GM23338 (cell line): ENCODE results near the gene ROBO1. TPM values are rescaled to one million over a fixed set of nuclear protein-coding genes. Genes with fewer than 3 reads are reported as not detected.

Experiments used
- ATAC-seq: fragments of 200-7000 bp; cut with Tn5 transposase; 3 replicates; pipeline ENCODE4 v1.9.1; 2020
- DNase-seq: peaks from one replicate; pipeline ENCODE4 v3.0.0-alpha.2; 2015; ENCODE audit warnings: low spot score
- H2AFZ ChIP-seq: fragments of 200-600 bp; sonication (generic); 2 replicates; pipeline ENCODE4 v1.8.0; 2016; ENCODE audit warnings: antibody characterized with exemption, mild to moderate bottlenecking, moderate library complexity
- H3F3A ChIP-seq: fragments of 200-600 bp; sonication (generic); replicated peaks from 2 replicates; pipeline ENCODE4 v1.8.0; 2017; ENCODE audit warnings: antibody characterized with exemption, mixed run types, low read depth
- H3K27ac ChIP-seq: fragments of 200-600 bp; sonication (generic); 2 replicates; pipeline ENCODE4 v1.6.1; 2016; ENCODE audit warnings: low read depth
- H3K27me3 ChIP-seq: fragments of 200-600 bp; sonication (generic); 2 replicates; pipeline ENCODE4 v1.8.0; 2016; ENCODE audit warnings: mild to moderate bottlenecking, mixed run types, moderate library complexity; ENCODE audit not compliant: insufficient read depth
- H3K36me3 ChIP-seq: fragments of 200-600 bp; sonication (generic); 2 replicates; pipeline ENCODE4 v1.8.0; 2016; ENCODE audit warnings: mild to moderate bottlenecking; ENCODE audit not compliant: insufficient read depth
- H3K4me1 ChIP-seq: fragments of 200-600 bp; sonication (generic); 2 replicates; pipeline ENCODE4 v1.8.0; 2016; ENCODE audit warnings: mild to moderate bottlenecking, moderate library complexity; ENCODE audit not compliant: insufficient read depth
- H3K4me2 ChIP-seq: fragments of 200-600 bp; sonication (generic); 2 replicates; pipeline ENCODE4 v1.7.1; 2017; ENCODE audit warnings: mixed run types
- H3K4me3 ChIP-seq: fragments of 200-600 bp; sonication (generic); 2 replicates; pipeline ENCODE4 v1.6.1; 2016; ENCODE audit warnings: mixed run types
- H3K79me2 ChIP-seq: fragments of 200-600 bp; sonication (generic); replicated peaks from 2 replicates; pipeline ENCODE4 v1.8.0; 2017; ENCODE audit warnings: mild to moderate bottlenecking; ENCODE audit not compliant: insufficient read depth
- H3K9me2 ChIP-seq: fragments of 200-600 bp; sonication (generic); 2 replicates; pipeline ENCODE4 v1.8.0; 2017; ENCODE audit not compliant: insufficient read depth
- H4K20me1 ChIP-seq: fragments of 200-600 bp; sonication (generic); replicated peaks from 2 replicates; pipeline ENCODE4 v1.8.0; 2017; ENCODE audit warnings: mild to moderate bottlenecking; ENCODE audit not compliant: insufficient read depth
- H3K27ac Mint-ChIP-seq: 2 replicates; pipeline ENCODE4 v1.8.0; 2020; ENCODE audit warnings: inconsistent platforms, mild to moderate bottlenecking, moderate library complexity, mixed read lengths
- H3K27me3 Mint-ChIP-seq: 3 replicates; pipeline ENCODE4 v1.8.0; 2022; ENCODE audit warnings: low read depth, mild to moderate bottlenecking, moderate library complexity, mixed read lengths, inconsistent platforms; ENCODE audit not compliant: insufficient read depth, poor library complexity
- H3K36me3 Mint-ChIP-seq: 3 replicates; pipeline ENCODE4 v1.8.0; 2021; ENCODE audit warnings: low read depth, mild to moderate bottlenecking, inconsistent platforms, moderate library complexity, mixed read lengths
- H3K4me1 Mint-ChIP-seq: 3 replicates; pipeline ENCODE4 v1.8.0; 2020; ENCODE audit warnings: mild to moderate bottlenecking, inconsistent platforms, mixed read lengths
- H3K4me3 Mint-ChIP-seq: 3 replicates; pipeline ENCODE4 v1.8.0; 2021; ENCODE audit warnings: moderate library complexity, mild to moderate bottlenecking, inconsistent platforms, mixed read lengths
- H3K9me3 Mint-ChIP-seq: 3 replicates; pipeline ENCODE4 v1.8.0; 2020; ENCODE audit warnings: moderate library complexity, mild to moderate bottlenecking, inconsistent platforms, mixed read lengths
- CREB1 ChIP-seq: fragments of 250-450 bp; sonication (Bioruptor Pico); IDR thresholded peaks from 2 replicates; pipeline ENCODE4 v1.5.0; 2020; ENCODE audit warnings: low read depth, mild to moderate bottlenecking, moderate library complexity
- EZH2 ChIP-seq: fragments of 200-600 bp; sonication (generic); IDR thresholded peaks from one replicate; pipeline ENCODE4 v1.8.0; 2017; ENCODE audit warnings: antibody characterized with exemption, mild to moderate bottlenecking, low read depth; ENCODE audit not compliant: unreplicated experiment
- EZH2phosphoT487 ChIP-seq: fragments of 200-600 bp; sonication (generic); IDR thresholded peaks from one replicate; pipeline ENCODE4 v1.8.1; 2018; ENCODE audit warnings: antibody characterized with exemption; ENCODE audit not compliant: unreplicated experiment
- STAT1 ChIP-seq: IDR thresholded peaks from one replicate; pipeline ENCODE4 v1.6.1; 2016; ENCODE audit warnings: antibody characterized with exemption; ENCODE audit not compliant: unreplicated experiment
- ZNF331 ChIP-seq: fragments of 250-450 bp; sonication (Bioruptor Pico); IDR thresholded peaks from 2 replicates; pipeline ENCODE4 v1.5.0; 2020; ENCODE audit warnings: low read depth, mild to moderate bottlenecking, moderate library complexity
- polyA plus RNA-seq: library from polyadenylated mRNA; unstranded; fragments of >200 nt; fragmentation: Nextera tagmentation; extraction: Ambion mirVana; gene quantifications from 2 replicates; pipeline ENCODE4 v1.2.1, GENCODE V29; 2016
- total RNA-seq: library from RNA; depleted of rRNA; stranded (reverse); fragments of >200 nt; shearing (Covaris generic); gene quantifications from 2 replicates; pipeline ENCODE4 v1.2.3, GENCODE V29; 2014
- TF ChIP-seq, protein P1 (sequence below), 2 experiments: fragments of 200-600 bp in 1 of 2; sonication (generic) in 1 of 2; conservative IDR thresholded peaks; 2 replicates each; pipeline versions ENCODE4 v1.5.1 to v1.6.1; 2016 to 2017; ENCODE audit warnings: antibody characterized with exemption in 2 of 2, low read depth in 2 of 2, mild to moderate bottlenecking in 2 of 2, moderate library complexity in 1 of 2
- TF ChIP-seq, protein P2 (sequence below): fragments of 250-450 bp; sonication (Bioruptor Pico); IDR thresholded peaks from 2 replicates; pipeline ENCODE4 v1.5.0; 2020; ENCODE audit warnings: mild to moderate bottlenecking, moderate library complexity

The ROBO1 gene
- total and polyA plus RNA-seq, 2 experiments from 2014 or later = 19.2 to 78.3 TPM

DNA sequence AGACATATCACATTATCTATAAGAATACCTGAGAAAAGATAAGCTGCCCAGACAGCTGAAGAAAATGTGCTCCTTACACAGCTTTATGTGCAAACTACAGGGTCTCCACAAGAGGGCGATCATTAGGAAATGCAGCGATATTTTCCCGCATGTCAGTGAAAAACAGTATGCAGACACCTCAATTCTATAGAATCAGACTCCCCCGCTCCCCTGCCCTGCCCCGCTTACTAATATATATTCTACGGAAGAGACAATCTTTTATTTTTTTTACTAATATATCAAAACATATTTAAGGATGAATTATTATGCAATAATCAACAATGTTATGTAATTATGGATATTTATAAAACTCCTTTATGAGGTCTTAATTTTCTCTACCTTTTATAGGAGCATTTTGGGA is 681.3 kb downstream of the ROBO1 start:
- Histone ChIP-seq H3K4me3 (no peak overlapping the region), H3K4me1 (peaks cover 26% of the 10 kb centered on the region), H4K20me1 (no peaks in the 10 kb centered on the region), H3K4me2 (no peak overlapping the region), H3K27ac (no peak overlapping the region), H3K36me3 (no peaks in the 10 kb centered on the region), H2AFZ (no peak overlapping the region), H3K79me2 (no peaks in the 10 kb centered on the region), H3F3A (no peaks in the 10 kb centered on the region), H3K9me2 (no peaks in the 10 kb centered on the region), H3K27me3 (no peaks in the 10 kb centered on the region)
- Mint-ChIP-seq H3K9me3 (no peaks in the 10 kb centered on the region), H3K4me1 (peaks cover 31% of the 10 kb centered on the region), H3K27ac (no peak overlapping the region), H3K36me3 (no peaks in the 10 kb centered on the region), H3K4me3 (no peak overlapping the region), H3K27me3 (no peaks in the 10 kb centered on the region)
- TF ChIP-seq ZNF331 (CRISPR knock-in tag) (no peak), STAT1 (no peak), CREB1 (no peak), EZH2phosphoT487 (no peak), EZH2 (no peak)
- TF ChIP-seq, protein P1, sequence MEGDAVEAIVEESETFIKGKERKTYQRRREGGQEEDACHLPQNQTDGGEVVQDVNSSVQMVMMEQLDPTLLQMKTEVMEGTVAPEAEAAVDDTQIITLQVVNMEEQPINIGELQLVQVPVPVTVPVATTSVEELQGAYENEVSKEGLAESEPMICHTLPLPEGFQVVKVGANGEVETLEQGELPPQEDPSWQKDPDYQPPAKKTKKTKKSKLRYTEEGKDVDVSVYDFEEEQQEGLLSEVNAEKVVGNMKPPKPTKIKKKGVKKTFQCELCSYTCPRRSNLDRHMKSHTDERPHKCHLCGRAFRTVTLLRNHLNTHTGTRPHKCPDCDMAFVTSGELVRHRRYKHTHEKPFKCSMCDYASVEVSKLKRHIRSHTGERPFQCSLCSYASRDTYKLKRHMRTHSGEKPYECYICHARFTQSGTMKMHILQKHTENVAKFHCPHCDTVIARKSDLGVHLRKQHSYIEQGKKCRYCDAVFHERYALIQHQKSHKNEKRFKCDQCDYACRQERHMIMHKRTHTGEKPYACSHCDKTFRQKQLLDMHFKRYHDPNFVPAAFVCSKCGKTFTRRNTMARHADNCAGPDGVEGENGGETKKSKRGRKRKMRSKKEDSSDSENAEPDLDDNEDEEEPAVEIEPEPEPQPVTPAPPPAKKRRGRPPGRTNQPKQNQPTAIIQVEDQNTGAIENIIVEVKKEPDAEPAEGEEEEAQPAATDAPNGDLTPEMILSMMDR (conservative IDR thresholded peaks at IDR 0.05; ENCODE audit: low read depth in 2 of 2) = peak; percentile 79 to 84
- TF ChIP-seq, protein P2, sequence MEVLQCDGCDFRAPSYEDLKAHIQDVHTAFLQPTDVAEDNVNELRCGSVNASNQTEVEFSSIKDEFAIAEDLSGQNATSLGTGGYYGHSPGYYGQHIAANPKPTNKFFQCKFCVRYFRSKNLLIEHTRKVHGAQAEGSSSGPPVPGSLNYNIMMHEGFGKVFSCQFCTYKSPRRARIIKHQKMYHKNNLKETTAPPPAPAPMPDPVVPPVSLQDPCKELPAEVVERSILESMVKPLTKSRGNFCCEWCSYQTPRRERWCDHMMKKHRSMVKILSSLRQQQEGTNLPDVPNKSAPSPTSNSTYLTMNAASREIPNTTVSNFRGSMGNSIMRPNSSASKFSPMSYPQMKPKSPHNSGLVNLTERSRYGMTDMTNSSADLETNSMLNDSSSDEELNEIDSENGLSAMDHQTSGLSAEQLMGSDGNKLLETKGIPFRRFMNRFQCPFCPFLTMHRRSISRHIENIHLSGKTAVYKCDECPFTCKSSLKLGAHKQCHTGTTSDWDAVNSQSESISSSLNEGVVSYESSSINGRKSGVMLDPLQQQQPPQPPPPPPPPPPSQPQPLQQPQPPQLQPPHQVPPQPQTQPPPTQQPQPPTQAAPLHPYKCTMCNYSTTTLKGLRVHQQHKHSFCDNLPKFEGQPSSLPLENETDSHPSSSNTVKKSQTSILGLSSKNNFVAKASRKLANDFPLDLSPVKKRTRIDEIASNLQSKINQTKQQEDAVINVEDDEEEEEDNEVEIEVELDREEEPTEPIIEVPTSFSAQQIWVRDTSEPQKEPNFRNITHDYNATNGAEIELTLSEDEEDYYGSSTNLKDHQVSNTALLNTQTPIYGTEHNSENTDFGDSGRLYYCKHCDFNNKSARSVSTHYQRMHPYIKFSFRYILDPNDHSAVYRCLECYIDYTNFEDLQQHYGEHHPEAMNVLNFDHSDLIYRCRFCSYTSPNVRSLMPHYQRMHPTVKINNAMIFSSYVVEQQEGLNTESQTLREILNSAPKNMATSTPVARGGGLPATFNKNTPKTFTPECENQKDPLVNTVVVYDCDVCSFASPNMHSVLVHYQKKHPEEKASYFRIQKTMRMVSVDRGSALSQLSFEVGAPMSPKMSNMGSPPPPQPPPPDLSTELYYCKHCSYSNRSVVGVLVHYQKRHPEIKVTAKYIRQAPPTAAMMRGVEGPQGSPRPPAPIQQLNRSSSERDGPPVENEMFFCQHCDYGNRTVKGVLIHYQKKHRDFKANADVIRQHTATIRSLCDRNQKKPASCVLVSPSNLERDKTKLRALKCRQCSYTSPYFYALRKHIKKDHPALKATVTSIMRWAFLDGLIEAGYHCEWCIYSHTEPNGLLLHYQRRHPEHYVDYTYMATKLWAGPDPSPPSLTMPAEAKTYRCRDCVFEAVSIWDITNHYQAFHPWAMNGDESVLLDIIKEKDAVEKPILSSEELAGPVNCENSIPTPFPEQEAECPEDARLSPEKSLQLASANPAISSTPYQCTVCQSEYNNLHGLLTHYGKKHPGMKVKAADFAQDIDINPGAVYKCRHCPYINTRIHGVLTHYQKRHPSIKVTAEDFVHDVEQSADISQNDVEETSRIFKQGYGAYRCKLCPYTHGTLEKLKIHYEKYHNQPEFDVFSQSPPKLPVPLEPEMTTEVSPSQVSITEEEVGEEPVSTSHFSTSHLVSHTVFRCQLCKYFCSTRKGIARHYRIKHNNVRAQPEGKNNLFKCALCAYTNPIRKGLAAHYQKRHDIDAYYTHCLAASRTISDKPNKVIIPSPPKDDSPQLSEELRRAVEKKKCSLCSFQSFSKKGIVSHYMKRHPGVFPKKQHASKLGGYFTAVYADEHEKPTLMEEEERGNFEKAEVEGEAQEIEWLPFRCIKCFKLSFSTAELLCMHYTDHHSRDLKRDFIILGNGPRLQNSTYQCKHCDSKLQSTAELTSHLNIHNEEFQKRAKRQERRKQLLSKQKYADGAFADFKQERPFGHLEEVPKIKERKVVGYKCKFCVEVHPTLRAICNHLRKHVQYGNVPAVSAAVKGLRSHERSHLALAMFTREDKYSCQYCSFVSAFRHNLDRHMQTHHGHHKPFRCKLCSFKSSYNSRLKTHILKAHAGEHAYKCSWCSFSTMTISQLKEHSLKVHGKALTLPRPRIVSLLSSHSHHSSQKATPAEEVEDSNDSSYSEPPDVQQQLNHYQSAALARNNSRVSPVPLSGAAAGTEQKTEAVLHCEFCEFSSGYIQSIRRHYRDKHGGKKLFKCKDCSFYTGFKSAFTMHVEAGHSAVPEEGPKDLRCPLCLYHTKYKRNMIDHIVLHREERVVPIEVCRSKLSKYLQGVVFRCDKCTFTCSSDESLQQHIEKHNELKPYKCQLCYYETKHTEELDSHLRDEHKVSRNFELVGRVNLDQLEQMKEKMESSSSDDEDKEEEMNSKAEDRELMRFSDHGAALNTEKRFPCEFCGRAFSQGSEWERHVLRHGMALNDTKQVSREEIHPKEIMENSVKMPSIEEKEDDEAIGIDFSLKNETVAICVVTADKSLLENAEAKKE (CRISPR knock-in tag) = no peak
- ATAC-seq (peak; percentile 77), DNase-seq (peak; percentile 81)
